HG02678 (cell line): Measurements from ENCODE around the gene ARNT2.

Experiments used
- ATAC-seq: cut with Tn5 transposase; IDR thresholded peaks from one replicate; pipeline ENCODE4 v1.9.1; 2021; ENCODE audit warnings: mild to moderate bottlenecking, moderate library complexity; ENCODE audit not compliant: unreplicated experiment

The ARNT2 gene

GRCh38 chr15:80462836-80463512 is 58.8 kb downstream of the ARNT2 start:
- no peak for ATAC-seq

DNA sequence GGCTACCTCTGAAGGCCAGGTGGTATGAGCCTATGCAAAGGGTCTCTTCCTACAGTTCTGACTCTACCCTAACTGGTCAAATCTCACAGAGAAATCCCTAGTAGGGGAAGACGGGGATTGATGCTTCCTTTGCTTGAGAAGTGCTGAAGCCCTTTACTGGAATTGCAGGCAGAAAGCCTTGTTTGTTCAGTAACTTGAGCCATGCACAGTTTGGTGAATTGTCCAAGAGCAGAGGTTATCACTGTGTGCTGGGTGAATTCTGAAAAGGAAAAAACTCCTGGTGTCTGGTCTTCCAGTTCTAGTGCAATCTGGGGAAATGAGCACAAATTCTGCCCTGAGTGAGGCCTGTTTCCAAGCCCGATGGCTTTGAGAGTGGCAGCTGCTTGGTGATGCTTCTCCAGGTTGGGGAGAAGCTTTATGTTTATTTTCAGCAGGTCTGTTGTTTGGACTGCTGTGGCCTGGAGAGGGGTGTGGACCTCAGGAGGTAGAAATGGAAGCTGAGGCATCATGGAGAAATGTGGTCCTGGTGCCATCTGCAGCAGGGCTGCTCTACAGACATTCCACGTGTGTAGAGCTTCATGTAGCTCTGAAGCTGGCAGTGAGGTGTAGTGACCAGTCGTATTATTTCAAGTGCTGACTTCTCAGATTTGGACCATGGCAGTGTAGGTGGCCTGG is 60.9 kb downstream of the ARNT2 start:
- no peak for ATAC-seq

DNA sequence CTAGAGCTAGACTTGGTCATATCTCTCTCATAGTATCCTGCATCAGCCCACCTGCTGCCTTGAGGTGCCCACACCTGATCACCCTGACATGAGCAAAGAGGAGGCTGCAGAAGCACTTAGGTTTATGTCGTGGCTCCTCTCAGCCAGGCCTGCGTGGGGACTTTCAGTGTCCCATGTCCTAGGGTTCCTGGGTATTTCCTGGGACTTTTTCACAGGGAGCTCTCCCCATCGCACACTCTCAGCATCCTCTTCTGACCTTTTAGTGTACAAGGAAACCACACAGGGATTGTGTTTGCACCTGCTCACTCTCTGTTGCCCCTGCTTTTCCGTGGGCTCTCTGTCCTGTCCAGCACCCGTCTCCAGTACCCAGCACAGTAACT is 61.4 kb downstream of the ARNT2 start:
- ATAC-seq = no peak

- ATAC-seq = no peak
Observed at GRCh38 chr15:80466543-80466942, 62.4 kb downstream of the ARNT2 start.

GRCh38 chr15:80467311-80467714 is 63.1 kb downstream of the ARNT2 start:
- ATAC-seq = no peak

DNA sequence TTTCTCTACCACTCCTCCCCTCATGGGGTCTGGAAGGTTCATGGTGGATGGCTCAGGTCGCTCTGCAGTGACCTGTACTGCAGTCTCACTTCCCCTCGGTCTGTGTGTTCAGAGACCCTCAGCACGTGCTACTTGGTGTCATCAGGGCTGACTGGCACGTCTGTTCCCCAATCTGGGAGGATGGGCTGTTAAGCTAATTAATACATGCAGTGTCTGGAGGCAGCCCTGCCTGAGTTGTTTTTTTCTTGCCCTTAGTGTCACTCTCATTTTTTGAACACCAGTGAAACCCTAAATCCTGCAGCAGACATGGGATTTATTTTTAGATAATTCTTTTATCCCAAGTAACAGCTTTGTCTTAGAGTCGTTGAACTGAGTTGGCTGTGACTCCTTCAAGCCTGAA is 64.6 kb downstream of the ARNT2 start:
- no peak for ATAC-seq

- ATAC-seq = no peak
Observed at GRCh38 chr15:80471881-80472280, 67.7 kb downstream of the ARNT2 start.

DNA sequence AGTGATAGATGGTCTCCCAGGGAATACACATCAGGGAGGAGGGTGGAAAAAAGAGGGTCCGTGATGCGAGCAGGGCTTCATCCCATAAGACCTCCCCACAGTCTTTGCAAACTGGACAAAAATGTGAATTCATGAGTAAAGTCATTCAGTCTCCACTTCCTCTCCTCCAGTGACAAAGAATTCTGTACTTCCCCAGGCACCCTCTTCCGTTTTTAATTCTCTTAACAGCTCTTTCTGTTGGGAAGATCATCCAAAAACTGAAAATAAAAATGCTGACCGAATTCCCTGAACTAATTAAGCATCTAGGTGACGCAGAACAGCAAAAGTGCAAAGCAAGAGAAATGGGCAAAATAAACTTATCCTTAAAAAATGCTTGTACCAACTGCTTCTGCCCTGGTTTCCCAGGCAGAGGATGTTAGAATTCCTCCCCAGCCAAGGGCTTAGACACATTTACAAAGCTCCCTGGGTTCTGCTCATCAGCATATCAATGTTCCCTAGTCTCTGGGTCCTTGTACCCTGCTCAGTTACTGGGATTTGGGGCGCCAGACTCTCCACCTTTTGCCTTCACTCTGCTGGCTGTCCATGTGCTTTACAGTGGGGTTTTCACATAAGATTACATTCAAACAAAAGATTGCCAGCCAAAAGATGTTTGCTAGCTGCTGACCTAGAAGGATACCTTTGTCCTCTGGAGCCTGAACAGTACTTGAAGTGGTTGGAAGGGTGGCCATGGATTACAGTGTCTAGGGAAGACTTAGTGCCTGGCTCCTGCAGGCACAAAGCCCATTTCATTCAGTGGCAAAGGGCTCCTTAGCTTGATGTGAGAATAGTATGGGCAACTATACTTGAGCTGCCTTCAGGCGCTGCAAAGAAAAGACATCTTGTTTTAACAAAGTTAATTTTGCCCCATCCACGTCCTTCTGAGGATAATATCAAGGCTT is 69.4 kb downstream of the ARNT2 start:
- no peak for ATAC-seq

- ATAC-seq = no peak
Observed at GRCh38 chr15:80474224-80475215, 70.3 kb downstream of the ARNT2 start.

DNA sequence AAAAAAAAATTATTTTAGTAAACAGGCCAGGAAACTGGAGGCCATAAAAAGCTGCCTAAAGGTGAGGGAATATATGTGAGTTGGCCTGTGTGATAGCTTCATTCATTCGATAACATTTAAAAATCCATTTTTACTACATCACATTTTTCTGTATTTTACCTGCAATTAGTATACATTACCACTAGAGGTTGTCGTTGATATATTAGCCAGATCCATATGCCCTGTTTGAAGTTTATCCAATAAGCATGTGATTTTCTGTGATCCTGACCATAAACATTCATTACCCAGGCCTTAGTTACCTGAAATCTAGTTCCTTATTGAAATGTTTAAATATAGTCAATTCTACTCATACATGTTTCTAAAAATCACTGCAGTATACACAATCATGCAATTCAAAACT is 71.4 kb downstream of the ARNT2 start:
- ATAC-seq = no peak

GRCh38 chr15:80476036-80476435 is 71.9 kb downstream of the ARNT2 start:
- ATAC-seq = no peak

DNA sequence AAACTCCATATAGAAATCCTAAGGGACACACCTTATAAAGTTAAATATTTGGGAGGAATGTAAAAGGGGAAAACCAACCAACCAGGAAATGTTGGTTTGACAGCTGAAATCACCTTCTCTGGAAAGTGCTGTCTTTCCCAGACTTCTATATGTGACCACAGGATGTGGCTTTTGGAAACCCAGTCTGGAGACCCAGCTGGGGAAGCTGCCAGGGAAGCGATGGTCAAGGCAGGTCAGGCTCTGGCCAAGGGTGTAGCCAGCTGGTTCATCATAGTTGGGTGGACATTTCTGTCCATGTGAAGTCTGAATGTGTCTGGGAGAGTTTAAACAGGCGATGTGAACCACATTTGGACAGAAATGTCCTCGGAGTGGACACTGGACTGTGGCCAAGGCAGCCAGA is 73.9 kb downstream of the ARNT2 start:
- no peak for ATAC-seq

- no peak for ATAC-seq
Observed at GRCh38 chr15:80479191-80479590, 75.0 kb downstream of the ARNT2 start.

- no peak for ATAC-seq
Observed at GRCh38 chr15:80480171-80480811, 76.1 kb downstream of the ARNT2 start.

- no peak for ATAC-seq
Observed at GRCh38 chr15:80480909-80481308, 76.7 kb downstream of the ARNT2 start.

DNA sequence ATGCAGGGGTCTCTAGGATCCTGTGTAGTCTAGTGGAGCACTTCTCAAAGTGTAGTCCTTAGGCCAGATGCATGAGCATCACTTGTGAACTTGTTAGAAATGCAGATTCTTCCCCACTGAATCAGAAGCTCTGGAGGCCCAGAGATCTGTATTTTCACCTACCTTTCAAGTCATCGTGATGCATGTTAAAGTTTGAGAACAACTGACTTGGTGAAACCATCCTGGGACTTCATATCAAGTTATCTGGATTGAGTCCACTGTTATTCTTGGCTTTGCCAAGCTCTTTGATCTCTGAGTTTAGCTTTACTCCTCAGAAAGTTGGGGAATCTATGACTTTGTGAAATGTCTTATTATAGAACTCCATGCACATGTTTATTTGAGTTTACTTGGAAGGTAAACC is 78.5 kb downstream of the ARNT2 start:
- ATAC-seq = no peak

- ATAC-seq = no peak
Observed at GRCh38 chr15:80483725-80484161, 79.6 kb downstream of the ARNT2 start.

DNA sequence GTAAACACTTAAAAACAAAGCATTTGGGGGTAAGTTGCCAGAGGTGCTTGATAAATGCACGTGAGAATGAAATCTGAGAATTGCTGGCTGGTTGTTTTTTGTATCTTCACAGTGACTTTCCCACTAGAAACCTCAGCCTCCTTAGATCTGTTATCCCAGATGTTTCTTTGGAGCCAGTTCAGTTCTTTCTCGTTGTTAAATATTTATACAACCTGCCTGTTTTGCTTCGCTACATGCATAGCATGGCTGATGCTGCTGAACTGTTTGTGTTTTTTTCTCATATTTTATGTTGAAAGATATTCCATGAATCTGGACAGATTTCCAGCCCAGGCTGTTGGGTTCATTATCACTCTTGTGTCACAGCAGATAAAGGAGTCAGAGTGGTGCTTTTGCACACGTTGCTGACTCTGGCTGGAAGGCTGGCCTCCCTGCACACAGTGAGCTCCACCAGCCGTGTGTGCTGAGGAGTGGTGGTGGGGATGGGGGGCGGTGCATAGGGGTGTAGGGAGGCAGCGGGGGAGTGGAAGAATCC is 80.2 kb downstream of the ARNT2 start:
- no peak for ATAC-seq

GRCh38 chr15:80485370-80486164 is 81.4 kb downstream of the ARNT2 start:
- ATAC-seq = no peak
